ENCODE measurements around the gene TNNI2.

DNA sequence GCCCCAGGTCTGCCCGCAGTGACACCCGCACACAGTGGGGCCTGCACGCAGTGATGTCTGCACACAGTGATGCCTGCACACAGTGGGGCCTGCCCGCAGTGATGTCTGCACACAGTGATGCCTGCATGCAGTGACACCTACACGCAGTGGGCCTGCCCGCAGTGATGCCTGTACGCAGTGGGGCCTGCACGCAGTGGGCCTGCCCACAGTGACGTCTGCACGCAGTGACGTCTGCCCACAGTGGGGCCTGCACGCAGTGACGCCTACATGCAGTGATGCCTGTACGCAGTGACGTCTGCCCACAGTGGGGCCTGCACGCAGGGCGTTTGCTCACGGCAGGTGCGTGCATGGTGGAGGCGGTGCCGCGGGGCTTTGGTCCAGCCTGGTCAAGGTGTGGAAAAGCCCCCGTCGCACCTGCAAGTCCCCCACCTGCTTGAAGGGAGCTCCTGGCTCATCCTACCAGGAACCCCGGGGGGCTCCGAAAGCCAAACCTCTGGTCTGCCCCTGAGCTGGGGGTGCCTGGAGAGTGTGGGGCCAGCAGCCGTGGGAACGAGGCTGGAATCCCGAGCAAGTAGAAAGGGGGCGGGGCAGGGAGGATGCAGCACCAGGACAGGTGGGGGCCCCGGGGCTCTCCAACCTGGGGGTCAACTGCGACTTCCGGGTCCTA lies 12.9 kb upstream of the TNNI2 start:
- TF ChIP-seq, protein P1, sequence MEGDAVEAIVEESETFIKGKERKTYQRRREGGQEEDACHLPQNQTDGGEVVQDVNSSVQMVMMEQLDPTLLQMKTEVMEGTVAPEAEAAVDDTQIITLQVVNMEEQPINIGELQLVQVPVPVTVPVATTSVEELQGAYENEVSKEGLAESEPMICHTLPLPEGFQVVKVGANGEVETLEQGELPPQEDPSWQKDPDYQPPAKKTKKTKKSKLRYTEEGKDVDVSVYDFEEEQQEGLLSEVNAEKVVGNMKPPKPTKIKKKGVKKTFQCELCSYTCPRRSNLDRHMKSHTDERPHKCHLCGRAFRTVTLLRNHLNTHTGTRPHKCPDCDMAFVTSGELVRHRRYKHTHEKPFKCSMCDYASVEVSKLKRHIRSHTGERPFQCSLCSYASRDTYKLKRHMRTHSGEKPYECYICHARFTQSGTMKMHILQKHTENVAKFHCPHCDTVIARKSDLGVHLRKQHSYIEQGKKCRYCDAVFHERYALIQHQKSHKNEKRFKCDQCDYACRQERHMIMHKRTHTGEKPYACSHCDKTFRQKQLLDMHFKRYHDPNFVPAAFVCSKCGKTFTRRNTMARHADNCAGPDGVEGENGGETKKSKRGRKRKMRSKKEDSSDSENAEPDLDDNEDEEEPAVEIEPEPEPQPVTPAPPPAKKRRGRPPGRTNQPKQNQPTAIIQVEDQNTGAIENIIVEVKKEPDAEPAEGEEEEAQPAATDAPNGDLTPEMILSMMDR (conservative IDR thresholded peaks at IDR 0.05), result no peak
- no peak for TF ChIP-seq EZH2 (IDR thresholded peaks at IDR 0.05; ENCODE audit: low read depth)

Measured in PC-9 (cell line).